Neural cell (in vitro differentiated cells): ENCODE results near the gene SGSH. TPM values are rescaled to one million over a fixed set of nuclear protein-coding genes. Genes with fewer than 3 reads are reported as not detected.

Experiments
- H2AFZ ChIP-seq: fragments of 200-600, 300-800 bp; sonication (generic), shearing (Covaris generic); 2 replicates; pipeline ENCODE4 v1.6.0; 2014; ENCODE audit warnings: low read depth, mild to moderate bottlenecking, antibody characterized with exemption, low read length, moderate library complexity
- H3F3A ChIP-seq: fragments of 200-600 bp; shearing (Covaris generic); 2 replicates; pipeline ENCODE4 v1.6.1; 2016; ENCODE audit warnings: mild to moderate bottlenecking, moderate library complexity, mixed read lengths, antibody characterized with exemption, low read length; ENCODE audit not compliant: insufficient read depth, poor library complexity, severe bottlenecking
- H3K27ac ChIP-seq: fragments of 200-600, 300-800 bp; sonication (generic), shearing (Covaris generic); 2 replicates; pipeline ENCODE4 v1.5.1; 2014; ENCODE audit warnings: mild to moderate bottlenecking, low read length, moderate library complexity
- H3K27me3 ChIP-seq: fragments of 300-800, 200-600 bp; sonication (generic), shearing (Covaris generic); 2 replicates; pipeline ENCODE4 v1.6.0; 2014; ENCODE audit warnings: mild to moderate bottlenecking, low read depth, low read length, moderate library complexity; ENCODE audit not compliant: insufficient read depth
- H3K36me3 ChIP-seq: fragments of 300-800, 200-600 bp; sonication (generic), shearing (Covaris generic); 2 replicates; pipeline ENCODE4 v1.5.1; 2014; ENCODE audit warnings: mild to moderate bottlenecking, antibody characterized with exemption, low read length, moderate library complexity; ENCODE audit not compliant: insufficient read depth
- H3K4me2 ChIP-seq: fragments of 300-800, 200-600 bp; sonication (generic), shearing (Covaris generic); 2 replicates; pipeline ENCODE4 v1.6.0; 2014; ENCODE audit warnings: mild to moderate bottlenecking, low read length
- H3K4me3 ChIP-seq: fragments of 300-800, 200-600 bp; sonication (generic), shearing (Covaris generic); 2 replicates; pipeline ENCODE4 v1.5.1; 2014; ENCODE audit warnings: mild to moderate bottlenecking, low read length, moderate library complexity
- H3K79me2 ChIP-seq: fragments of 200-600 bp; shearing (Covaris generic); replicated peaks from 2 replicates; pipeline ENCODE4 v1.6.0; 2014; ENCODE audit warnings: mild to moderate bottlenecking, low read length, moderate library complexity; ENCODE audit not compliant: insufficient read depth
- H3K9ac ChIP-seq: fragments of 300-800, 200-600 bp; sonication (generic), shearing (Covaris generic); 2 replicates; pipeline ENCODE4 v1.6.1; 2016; ENCODE audit warnings: mild to moderate bottlenecking, low read length, mixed read lengths
- H3K9me2 ChIP-seq: fragments of 200-600 bp; shearing (Covaris generic); 2 replicates; pipeline ENCODE4 v1.6.1; 2016; ENCODE audit warnings: mild to moderate bottlenecking, low read length, mixed read lengths; ENCODE audit not compliant: insufficient read depth
- H3K9me3 ChIP-seq: fragments of 200-600, 300-800 bp; sonication (generic), shearing (Covaris generic); 2 replicates; pipeline ENCODE4 v1.6.1; 2016; ENCODE audit warnings: mild to moderate bottlenecking, mixed run types, low read length, moderate library complexity, mixed read lengths
- H4K20me1 ChIP-seq: fragments of 200-600 bp; shearing (Covaris generic); 2 replicates; pipeline ENCODE4 v1.6.1; 2016; ENCODE audit warnings: mild to moderate bottlenecking, mixed run types; ENCODE audit not compliant: insufficient read depth
- CTCF ChIP-seq: fragments of 450-650 bp; IDR thresholded peaks from 2 replicates; pipeline ENCODE4 v1.5.1; 2014; ENCODE audit warnings: antibody characterized with exemption, mild to moderate bottlenecking, moderate library complexity; ENCODE audit not compliant: poor library complexity, severe bottlenecking
- EP300 ChIP-seq: fragments of 450-650 bp; conservative IDR thresholded peaks from 2 replicates; pipeline ENCODE4 v1.6.1; 2014; ENCODE audit warnings: antibody characterized with exemption, mild to moderate bottlenecking, moderate library complexity; ENCODE audit not compliant: poor library complexity, severe bottlenecking
- EZH2 ChIP-seq: fragments of 200-600, 300-800 bp; shearing (Covaris generic), sonication (generic); IDR thresholded peaks from 2 replicates; pipeline ENCODE4 v1.6.1; 2014; ENCODE audit warnings: antibody characterized with exemption, low read length, borderline replicate concordance, mild to moderate bottlenecking; ENCODE audit not compliant: insufficient read depth, poor library complexity, severe bottlenecking
- MXI1 ChIP-seq: fragments of 450-650 bp; conservative IDR thresholded peaks from 2 replicates; pipeline ENCODE4 v1.6.1; 2014; ENCODE audit warnings: antibody characterized with exemption, mild to moderate bottlenecking; ENCODE audit not compliant: poor library complexity, severe bottlenecking
- POLR2AphosphoS5 ChIP-seq: IDR thresholded peaks from 2 replicates; pipeline ENCODE4 v1.6.1; 2012
- RAD21 ChIP-seq: fragments of 450-650 bp; conservative IDR thresholded peaks from 2 replicates; pipeline ENCODE4 v1.6.1; 2014; ENCODE audit warnings: antibody characterized with exemption, mild to moderate bottlenecking, moderate library complexity
- REST ChIP-seq: IDR thresholded peaks from 2 replicates; pipeline ENCODE4 v1.6.1; 2012; ENCODE audit warnings: borderline replicate concordance
- SMC3 ChIP-seq: fragments of 450-650 bp; conservative IDR thresholded peaks from 2 replicates; pipeline ENCODE4 v1.6.1; 2014; ENCODE audit warnings: antibody characterized with exemption, mild to moderate bottlenecking, moderate library complexity; ENCODE audit not compliant: poor library complexity
- TAF1 ChIP-seq: IDR thresholded peaks from 2 replicates; pipeline ENCODE4 v1.6.1; 2012; ENCODE audit warnings: low read depth
- polyA plus RNA-seq: library from polyadenylated mRNA; depleted of rRNA; stranded (reverse); fragments of >200 nt; gene quantifications from 2 replicates; pipeline ENCODE4 v1.2.3, GENCODE V29; 2014

SGSH gene
- polyA plus RNA-seq, 1 donor from 2014 or later = 8.0 TPM

GRCh38 chr17:80212511-80212910 is 7.6 kb downstream of the SGSH start:
- no peak for TF ChIP-seq RAD21
- TF ChIP-seq SMC3 = no peak
- no peak for TF ChIP-seq CTCF
- TF ChIP-seq MXI1 = no peak
- no peak for TF ChIP-seq POLR2AphosphoS5
- no peak for TF ChIP-seq TAF1
- no peak for TF ChIP-seq REST
- no peak for TF ChIP-seq EZH2
- TF ChIP-seq EP300 = no peak

GRCh38 chr17:80212109-80212508 is 8.0 kb downstream of the SGSH start:
- Histone ChIP-seq H3K4me3 (no peak overlapping the region), H3K27me3 (no peaks in the 10 kb centered on the region), H4K20me1 (no peaks in the 10 kb centered on the region), H3K9me2 (no peaks in the 10 kb centered on the region), H3K36me3 (no peaks in the 10 kb centered on the region), H2AFZ (no peak overlapping the region), H3K79me2 (no peaks in the 10 kb centered on the region), H3K9ac (no peak overlapping the region), H3K4me2 (no peak overlapping the region), H3K9me3 (no peaks in the 10 kb centered on the region), H3F3A (no peaks in the 10 kb centered on the region), H3K27ac (no peak overlapping the region)
- TF ChIP-seq RAD21 = no peak
- no peak for TF ChIP-seq EZH2
- TF ChIP-seq POLR2AphosphoS5 = no peak

More at GRCh38 chr17:80212511-80212910, 7.6 kb downstream of the SGSH start:
- Histone ChIP-seq H3K79me2 (no peaks in the 10 kb centered on the region), H3F3A (no peaks in the 10 kb centered on the region), H3K9me3 (no peaks in the 10 kb centered on the region), H3K4me2 (no peak overlapping the region), H3K4me3 (no peak overlapping the region), H3K36me3 (no peaks in the 10 kb centered on the region), H3K27ac (no peak overlapping the region), H4K20me1 (no peaks in the 10 kb centered on the region), H3K9ac (no peak overlapping the region), H3K9me2 (no peaks in the 10 kb centered on the region), H3K27me3 (no peaks in the 10 kb centered on the region), H2AFZ (no peak overlapping the region)
